Endometrial microvascular endothelial cells (primary cell): ENCODE results near the gene IWS1. TPM values are rescaled to one million over a fixed set of nuclear protein-coding genes. Genes with fewer than 3 reads are reported as not detected.
"Not testable (repeated sequence)": the region's sequence is repeated elsewhere in the genome, so short reads cannot be mapped to it uniquely, and the experiment has no call there.

Experiments
- in situ Hi-C: cut with HindIII; loops from 2 replicates; pipeline ENCODE4 v1.10.0; 2017; ENCODE audit warnings: low sequenced_read_pairs, low pct_unique_long_range_greater_than_20kb; ENCODE audit errors: inconsistent ontology term
- total RNA-seq: library from RNA; depleted of rRNA; stranded (reverse); fragments of >200 nt; gene quantifications from one replicate; pipeline ENCODE4 v1.2.3, GENCODE V29; 2015; ENCODE audit errors: inconsistent ontology term

Gene IWS1
- total RNA-seq: 37.9 TPM

- in situ Hi-C loops: no loop called here
These were observed at the start of gene IWS1 for GRCh38 chr2:127526132-127527000. IWS1 (minus strand) TSS chr2:127526489; CDS start chr2:127526208, 281 bp downstream.

- in situ Hi-C loops: no loop called here
These were observed 49.7 kb upstream of the IWS1 start for GRCh38 chr2:127575941-127576432.

DNA sequence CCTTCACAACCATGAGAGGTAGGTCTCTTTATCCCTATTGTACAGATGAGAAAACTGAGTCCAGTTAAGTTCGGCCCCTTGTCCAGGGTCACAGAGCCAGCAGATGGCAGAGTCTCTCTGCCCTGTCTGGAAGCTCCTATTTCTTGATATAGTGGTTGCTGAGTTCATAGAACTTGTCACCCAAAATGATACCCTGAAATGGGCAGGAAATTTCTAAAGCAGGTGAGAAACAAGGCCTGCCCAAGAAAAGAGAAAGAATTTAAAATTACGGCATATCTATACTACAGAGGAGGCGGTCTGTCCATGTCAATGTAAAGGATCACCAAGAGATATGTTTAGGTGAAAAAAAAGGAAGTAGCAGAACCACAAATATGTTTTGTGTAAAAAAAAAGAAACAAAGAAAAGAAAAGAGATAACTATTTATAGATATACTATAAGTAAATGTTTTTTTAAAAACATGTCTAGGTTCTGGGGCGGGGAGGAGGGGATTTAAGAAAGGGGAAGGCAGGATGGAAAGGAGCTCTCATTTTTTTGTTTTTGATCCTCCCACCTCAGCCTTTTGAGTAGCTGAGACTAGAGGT, 49.0 kb upstream of the IWS1 start:
- in situ Hi-C loops: no loop called here

DNA sequence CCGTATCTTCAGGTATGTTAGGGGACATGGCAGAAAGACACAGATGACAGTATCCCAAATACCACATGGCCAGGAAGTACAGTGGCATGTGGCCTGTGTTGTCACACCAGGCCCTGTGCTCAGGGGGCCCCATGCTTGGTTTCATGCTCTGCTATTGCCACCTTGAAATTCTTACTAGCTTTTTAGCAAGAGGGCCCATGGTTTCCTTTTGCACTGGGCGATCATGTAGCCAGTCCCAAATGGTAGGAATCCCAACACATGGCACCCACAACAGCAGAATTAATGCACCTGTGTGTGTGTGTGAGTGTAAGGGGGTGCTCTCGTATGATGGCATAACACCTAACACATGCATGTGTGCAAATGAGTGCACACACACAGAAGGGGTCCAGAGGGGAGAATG, 48.4 kb upstream of the IWS1 start:
- in situ Hi-C loops: no loop called here

DNA sequence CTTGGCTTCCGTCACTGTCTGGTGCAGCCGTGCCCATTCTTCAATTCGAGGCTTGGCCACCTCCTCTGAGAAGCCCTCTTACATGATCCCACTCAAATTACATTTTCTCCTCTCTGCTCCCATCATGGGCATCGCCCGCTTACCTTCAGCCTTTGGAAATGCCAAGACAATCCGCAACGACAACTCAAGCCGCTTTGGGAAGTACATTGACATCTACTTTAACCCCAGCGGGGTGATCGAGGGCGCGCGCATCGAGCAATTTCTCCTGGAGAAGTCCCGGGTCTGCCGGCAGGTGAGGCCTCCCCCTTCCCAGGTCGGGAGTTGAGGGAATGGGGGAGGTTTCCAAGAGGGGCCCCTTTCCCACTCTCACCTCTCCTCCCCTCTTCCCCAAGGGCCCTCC, 47.5 kb upstream of the IWS1 start:
- in situ Hi-C loops: no loop called here

- in situ Hi-C loops: no loop called here
These were observed 47.0 kb upstream of the IWS1 start for GRCh38 chr2:127573298-127573697.

DNA sequence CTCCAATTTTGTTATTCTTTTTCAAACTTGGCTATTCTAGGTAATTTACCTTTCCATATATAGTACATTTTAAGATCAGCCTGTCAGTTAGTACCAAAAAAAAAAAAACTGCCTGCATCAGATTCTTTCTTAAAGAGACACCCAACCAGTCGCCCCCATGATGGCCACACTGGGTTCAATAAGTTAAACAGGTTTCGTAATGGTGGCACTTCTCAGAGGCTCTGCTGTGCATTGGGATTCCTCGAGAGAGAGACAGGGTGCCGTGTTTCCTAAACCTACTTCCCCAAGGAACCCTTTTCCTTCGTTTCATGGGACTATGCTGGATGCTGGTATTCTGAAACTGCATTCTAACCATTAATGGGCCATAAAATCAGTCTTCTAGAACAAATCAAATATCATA, 46.6 kb upstream of the IWS1 start:
- in situ Hi-C loops: no loop called here

GRCh38 chr2:127572352-127572751, 46.1 kb upstream of the IWS1 start:
- in situ Hi-C loops: not testable (repeated sequence)

DNA sequence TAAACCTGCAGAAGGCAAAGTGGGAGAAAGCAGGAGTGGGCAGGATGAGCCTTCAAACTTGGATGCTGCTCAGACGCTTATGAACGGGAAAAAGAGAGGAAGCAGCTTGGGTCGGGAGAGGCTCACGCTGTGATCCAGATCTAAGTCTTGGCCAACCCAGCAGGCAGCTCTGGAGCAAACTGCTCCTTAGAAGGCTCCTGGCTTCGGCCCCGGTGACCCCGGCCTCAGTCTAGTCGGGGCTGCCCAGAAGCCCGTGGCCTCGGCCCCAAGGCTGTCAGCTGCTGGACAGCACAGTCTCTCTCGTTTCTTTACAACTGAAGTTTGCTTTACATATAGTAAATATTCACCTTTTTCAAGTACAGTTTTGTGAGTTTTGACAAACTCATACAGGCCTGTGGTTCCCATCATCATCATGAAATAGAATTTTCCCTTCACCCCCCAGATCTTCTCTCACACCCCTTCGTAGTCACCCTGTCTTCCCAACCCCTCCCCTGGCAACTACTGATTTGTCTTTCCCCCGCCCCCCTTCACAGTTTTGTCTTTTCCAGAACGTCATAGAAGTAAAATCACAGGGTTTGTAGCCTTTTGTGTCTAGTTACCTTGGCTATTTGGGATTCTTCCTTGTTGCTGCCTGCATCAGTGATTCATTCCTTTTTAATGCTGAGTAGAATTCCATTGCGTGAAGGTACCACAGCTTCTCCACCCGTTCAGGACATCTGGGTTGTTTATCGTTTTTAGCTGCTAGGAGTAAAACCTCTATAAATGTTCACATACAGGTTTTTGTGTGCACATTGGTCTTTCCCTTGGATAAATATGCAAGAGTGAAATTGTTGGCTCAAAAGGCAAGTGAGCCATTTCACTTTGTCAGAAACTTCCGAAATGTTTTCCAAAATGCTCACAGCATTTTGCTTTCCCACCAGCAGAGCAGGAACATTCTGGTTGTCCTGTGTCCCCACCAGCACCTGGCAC, 44.3 kb upstream of the IWS1 start:
- in situ Hi-C loops: no loop called here

- in situ Hi-C loops: no loop called here
These were observed 43.4 kb upstream of the IWS1 start for GRCh38 chr2:127569666-127570065.

DNA sequence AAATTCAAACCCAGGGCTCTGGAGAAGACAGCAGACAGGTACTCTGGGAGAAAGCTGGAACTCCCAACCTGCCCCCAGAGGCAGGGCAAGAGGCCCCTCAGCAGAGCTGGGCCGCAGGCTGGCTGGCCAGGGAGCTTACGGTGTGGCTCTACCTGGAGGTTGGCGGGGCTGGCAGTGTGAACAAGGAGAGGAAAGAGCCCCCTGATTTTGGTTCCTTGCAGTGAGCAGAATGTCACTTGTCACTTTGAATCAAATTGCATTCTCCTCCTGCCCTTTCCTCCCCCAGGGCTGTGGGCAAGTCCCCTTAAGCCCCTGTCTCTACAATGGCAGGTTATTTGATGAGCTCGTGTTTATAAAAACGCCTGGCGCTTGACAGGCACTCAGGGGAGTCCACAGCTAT, 41.8 kb upstream of the IWS1 start:
- in situ Hi-C loops: no loop called here

- in situ Hi-C loops: no loop called here
These were observed 41.1 kb upstream of the IWS1 start for GRCh38 chr2:127567351-127567854.

DNA sequence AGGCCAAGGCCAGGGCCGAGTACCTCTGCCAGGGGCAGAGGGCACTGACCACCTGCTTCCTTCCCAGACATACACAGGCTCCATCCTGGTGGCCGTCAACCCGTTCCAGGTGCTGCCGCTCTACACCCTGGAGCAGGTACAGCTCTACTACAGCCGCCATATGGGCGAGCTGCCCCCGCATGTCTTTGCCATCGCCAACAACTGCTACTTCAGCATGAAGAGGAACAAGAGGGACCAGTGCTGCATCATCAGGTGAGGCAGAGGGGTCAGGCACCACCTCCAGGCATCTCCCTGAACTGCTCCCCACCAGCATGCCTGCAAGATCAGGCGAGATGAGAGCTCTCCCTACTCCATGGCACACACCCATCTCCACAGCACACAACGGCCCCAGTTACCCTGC, 40.3 kb upstream of the IWS1 start:
- in situ Hi-C loops: no loop called here

DNA sequence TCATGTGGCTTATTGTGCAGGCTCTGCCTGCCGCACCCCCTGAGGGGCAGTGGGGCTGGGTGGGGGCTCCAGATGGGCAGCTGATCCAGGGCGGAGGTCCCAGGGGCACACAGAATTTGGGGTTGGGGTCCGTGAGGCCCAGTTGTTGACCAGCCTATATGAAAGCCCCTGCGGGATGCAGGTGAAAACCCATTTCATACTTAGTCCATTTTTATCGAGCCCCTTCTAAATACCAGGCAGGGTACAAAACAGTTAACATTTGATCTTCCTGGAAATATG, 39.8 kb upstream of the IWS1 start:
- in situ Hi-C loops: no loop called here

GRCh38 chr2:127565261-127566138, 39.2 kb upstream of the IWS1 start:
- in situ Hi-C loops: no loop called here

DNA sequence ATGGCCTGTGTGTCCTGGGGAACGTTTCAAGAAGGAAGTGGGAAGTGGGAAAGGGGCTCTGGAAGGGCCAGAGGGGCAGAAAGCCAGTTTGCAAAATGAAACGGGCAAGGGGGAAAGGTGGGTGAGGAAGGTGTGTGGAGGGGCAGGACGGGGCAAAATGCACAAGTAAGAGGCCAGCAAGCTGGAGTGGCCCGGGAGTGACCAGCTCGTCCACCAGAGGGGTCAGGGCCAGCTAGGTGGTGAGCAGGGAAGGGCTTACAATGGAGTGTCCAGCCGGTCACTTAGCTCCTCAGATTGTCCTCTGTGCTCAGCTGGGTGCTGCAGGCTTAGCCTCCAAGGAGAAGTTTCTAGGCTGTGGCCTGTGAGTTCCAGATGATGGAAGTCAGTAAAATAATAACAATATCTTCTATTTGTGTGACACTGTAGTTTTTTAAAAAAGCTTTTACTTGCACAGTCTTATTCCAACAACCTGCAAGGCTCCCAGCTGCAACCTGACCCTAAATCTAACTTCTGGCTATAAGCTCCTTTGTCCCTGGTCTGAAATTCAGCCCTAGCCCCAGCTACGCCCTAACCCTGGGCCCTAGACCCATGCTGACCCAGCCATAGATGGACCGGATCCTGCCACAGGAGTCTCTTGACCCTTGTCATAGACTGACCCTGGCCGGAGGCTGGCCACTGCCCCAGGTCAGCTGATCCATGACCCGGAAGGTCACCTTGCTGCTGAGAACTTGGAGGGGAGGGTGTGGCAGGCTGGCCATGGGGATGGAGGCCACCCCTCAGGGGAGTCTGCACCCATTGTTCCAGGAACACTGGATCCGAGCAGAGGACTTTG, 38.4 kb upstream of the IWS1 start:
- in situ Hi-C loops: no loop called here
